K562 (cell line): ENCODE data around the gene CCDC7. TPM values are rescaled to one million over a fixed set of nuclear protein-coding genes. Genes with fewer than 3 reads are reported as not detected.

Experiments used
- ATAC-seq: fragments of 200-7000 bp; cut with Tn5 transposase; 3 replicates; pipeline ENCODE4 v1.9.1; 2020; ENCODE audit warnings: moderate library complexity
- BruUV-seq: library from RNA; stranded (reverse); fragments of 400-500 nt; replicated peaks from 2 replicates; lab custom pipeline; 2021; lab: Mats Ljungman, UMichigan
- CTCF ChIA-PET: fragments of 300-600 bp; formaldehyde crosslinking; extraction: SDS; loops from one replicate; lab custom pipeline; 2021; ENCODE audit warnings: low intra/inter-chr PET ratio; lab: Yijun Ruan, JAX
- POLR2A ChIA-PET: fragments of 300-600, 350-650 bp; sonication (Branson Sonifier 250); formaldehyde crosslinking; extraction: SDS; loops from one replicate; lab custom pipeline; 2021; ENCODE audit warnings: antibody characterized with exemption, inconsistent platforms; lab: Yijun Ruan, JAX
- DNase-seq, 4 experiments: peaks; one replicate each; pipeline versions ENCODE4 v3.0.0 to v3.0.0-alpha.2; 2011 to 2018; ENCODE audit warnings: low spot score in 3 of 4, mixed read lengths in 3 of 4; ENCODE audit errors: extremely low read depth in 1 of 4
- FAIRE-seq: peaks from 2 replicates; lab custom pipeline; 2011; peaks lifted over from hg19 to GRCh38; lab: Jason Lieb, UNC
- H2AFZ ChIP-seq: 2 replicates; pipeline ENCODE4 v1.6.0; 2011; ENCODE audit warnings: low read depth, low read length, control low read depth, inconsistent platforms
- H3K27ac ChIP-seq: fragments of 200-600 bp; 3 replicates; pipeline ENCODE4 v1.8.0; 2011; ENCODE audit warnings: low read depth, mild to moderate bottlenecking, control low read depth, inconsistent platforms, low read length, moderate library complexity, mixed read lengths; ENCODE audit errors: extremely low read depth
- H3K27me3 ChIP-seq, 2 experiments: fragments of 300-600 bp in 1 of 2; 2 replicates in 1 of 2; 3 replicates in 1 of 2; pipeline versions ENCODE4 v1.6.0 to v1.8.0; 2011; ENCODE audit warnings: inconsistent platforms in 2 of 2, low read length in 2 of 2, mild to moderate bottlenecking in 1 of 2, mixed read lengths in 1 of 2, moderate library complexity in 1 of 2; ENCODE audit not compliant: control insufficient read depth in 2 of 2, insufficient read depth in 2 of 2
- H3K36me3 ChIP-seq: fragments of 300-600 bp; 3 replicates; pipeline ENCODE4 v1.8.0; 2011; ENCODE audit warnings: mild to moderate bottlenecking, low read length, inconsistent platforms; ENCODE audit not compliant: control insufficient read depth, insufficient read depth
- H3K4me1 ChIP-seq, 2 experiments: fragments of 200-600 bp in 1 of 2; replicated peaks in 1 of 2; 2 replicates in 1 of 2; 3 replicates in 1 of 2; pipeline versions ENCODE4 v1.5.1 to v1.8.0; 2011; ENCODE audit warnings: inconsistent platforms in 2 of 2, low read length in 2 of 2, mild to moderate bottlenecking in 1 of 2, mixed read lengths in 1 of 2, moderate library complexity in 1 of 2; ENCODE audit not compliant: control insufficient read depth in 2 of 2, insufficient read depth in 2 of 2
- H3K4me2 ChIP-seq: 2 replicates; pipeline ENCODE4 v1.6.1; 2011; ENCODE audit warnings: low read length, control low read depth, inconsistent platforms, mixed read lengths; ENCODE audit not compliant: insufficient read depth
- H3K4me3 ChIP-seq: fragments of 200-600 bp; sonication (generic), shearing (Covaris generic); 2 replicates; pipeline ENCODE4 v1.5.1; 2016; ENCODE audit warnings: control low read depth, inconsistent platforms
- H3K79me2 ChIP-seq: fragments of 200-600 bp; 3 replicates; pipeline ENCODE4 v1.8.0; 2011; ENCODE audit warnings: low read length, inconsistent platforms; ENCODE audit not compliant: control insufficient read depth, insufficient read depth
- H3K9ac ChIP-seq, 2 experiments: 2 replicates each; pipeline versions ENCODE4 v1.6.0 to v1.6.1; 2011; ENCODE audit warnings: low read depth in 2 of 2, low read length in 2 of 2, control low read depth in 1 of 2, inconsistent platforms in 1 of 2, mild to moderate bottlenecking in 1 of 2, mixed read lengths in 1 of 2; ENCODE audit not compliant: insufficient read depth in 1 of 2
- H3K9me1 ChIP-seq: one replicate; pipeline ENCODE4 v1.6.0; 2011; ENCODE audit warnings: inconsistent platforms, mild to moderate bottlenecking, low read length, moderate library complexity; ENCODE audit not compliant: control insufficient read depth, insufficient read depth
- H3K9me3 ChIP-seq: replicated peaks from 2 replicates; pipeline ENCODE4 v1.5.1; 2011; ENCODE audit warnings: low read depth, low read length, inconsistent platforms; ENCODE audit not compliant: control insufficient read depth, insufficient read depth
- H4K20me1 ChIP-seq: replicated peaks from 2 replicates; pipeline ENCODE4 v1.6.1; 2011; ENCODE audit warnings: low read length, inconsistent platforms, mixed read lengths; ENCODE audit not compliant: control insufficient read depth, insufficient read depth
- CCNT2 ChIP-seq: IDR thresholded peaks from 2 replicates; pipeline ENCODE4 v1.6.1; 2011; ENCODE audit warnings: borderline replicate concordance, low read depth, mild to moderate bottlenecking, moderate library complexity, mixed read lengths, low read length; ENCODE audit not compliant: insufficient read length; ENCODE audit errors: extremely low read depth
- KDM4B ChIP-seq, 2 experiments: fragments of 450-650 bp in 1 of 2; sonication (generic) in 1 of 2; IDR thresholded peaks; 2 replicates each; pipeline ENCODE4 v1.6.1; 2016 to 2017; ENCODE audit warnings: borderline replicate concordance in 2 of 2, antibody characterized with exemption in 1 of 2, low read depth in 1 of 2, mild to moderate bottlenecking in 1 of 2
- PCBP1 ChIP-seq: fragments of 200-400 bp; formaldehyde crosslinking; IDR thresholded peaks from 2 replicates; pipeline ENCODE4 v1.6.1; 2018; ENCODE audit warnings: mild to moderate bottlenecking, low read depth, low read length; ENCODE audit not compliant: poor library complexity, severe bottlenecking
- PML ChIP-seq: IDR thresholded peaks from 2 replicates; pipeline ENCODE4 v1.6.1; 2012; ENCODE audit warnings: low read length, inconsistent platforms
- ZNF668 ChIP-seq: fragments of 250-450 bp; sonication (Bioruptor Pico); IDR thresholded peaks from 2 replicates; pipeline ENCODE4 v1.8.0; 2022; ENCODE audit warnings: mild to moderate bottlenecking, inconsistent platforms
- WGBS: fragments of 100-300 bp; shearing (Covaris generic); methylation state at CpG from one replicate; pipeline ENCODE4 v1.1.6; 2016; ENCODE audit warnings: low coverage, mixed read lengths; ENCODE audit not compliant: insufficient coverage; ENCODE audit errors: missing lambda C conversion rate; 5-methylcytosine and 5-hydroxymethylcytosine counted together
- in situ Hi-C: fragments of 300-500 bp; cut with MboI; formaldehyde crosslinking; loops from 4 replicates; pipeline ENCODE4 v1.15.0; 2018; ENCODE audit warnings: inconsistent platforms, mixed read lengths
- intact Hi-C: fragments of 100-400 bp; cut with micrococcal nuclease; formaldehyde crosslinking; loops from 2 replicates; pipeline ENCODE4 v1.14.2; 2022
- polyA plus RNA-seq, 8 experiments: library from polyadenylated mRNA; depleted of rRNA in 4 of 8; stranded (reverse) in 5 of 8; unstranded in 3 of 8; fragments of >200 nt; fragmentation: Nextera tagmentation in 2 of 8; fragmentation: Illumina TruSeq in 1 of 8; extraction: Ambion mirVana in 2 of 8; extraction: Trizol in 1 of 8; gene quantifications; 2 replicates each; pipeline versions ENCODE4 v1.2.1 to v1.2.3, GENCODE V29; 2011 to 2014; ENCODE audit warnings: inconsistent platforms in 1 of 8, missing spikeins in 1 of 8
- total RNA-seq, 7 experiments: library from RNA; depleted of rRNA in 6 of 7; stranded (reverse); fragments of >200 nt in 6 of 7; fragmentation: Illumina TruSeq in 2 of 7; extraction: Trizol in 2 of 7; gene quantifications; 2 replicates each; pipeline versions ENCODE4 v1.2.1 to v1.2.3, GENCODE V29; 2011 to 2021; ENCODE audit warnings: low replicate concordance in 1 of 7
- TF ChIP-seq, protein P1 (sequence below): fragments of 250-450 bp; sonication (Bioruptor Pico); IDR thresholded peaks from 2 replicates; pipeline ENCODE4 v1.5.0; 2022; ENCODE audit warnings: mild to moderate bottlenecking
- TF ChIP-seq, protein P2 (sequence below): fragments of 450-650 bp; IDR thresholded peaks from 2 replicates; pipeline ENCODE4 v1.6.1; 2017; ENCODE audit warnings: antibody characterized with exemption, mild to moderate bottlenecking
- TF ChIP-seq, protein P3 (sequence below): fragments of 450-650 bp; IDR thresholded peaks from 2 replicates; pipeline ENCODE4 v1.6.1; 2016

Gene CCDC7
- total and polyA plus RNA-seq, 9 of the 15 experiments (the other 6 are each of a cell fraction or from before 2014, with no cell fraction given) = 1.5 to 6.6 (median 2.7) TPM

DNA sequence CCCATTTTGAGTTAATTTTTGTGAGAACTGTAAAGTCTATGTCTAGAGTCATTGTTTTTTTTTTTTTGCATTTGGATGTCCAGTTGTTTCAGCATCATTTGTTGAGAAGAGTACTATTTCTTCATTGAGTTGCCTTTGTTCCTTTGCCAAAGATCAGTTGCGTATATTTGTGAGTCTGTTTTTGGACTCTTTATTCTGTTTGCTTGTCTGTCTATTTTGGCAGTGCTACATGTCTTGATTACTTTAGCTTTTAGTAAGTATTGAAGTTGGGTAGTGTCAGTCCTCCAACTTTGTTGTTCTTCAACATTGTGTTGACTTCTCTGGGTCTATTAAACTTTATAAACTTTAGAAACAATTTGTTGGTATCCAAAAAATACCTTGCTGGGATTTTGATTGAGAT lies 31.6 kb downstream of the CCDC7 start:
- DNase-seq = no peak
- BruUV-seq = no TSS peak
- Histone ChIP-seq H3K9me3 (no peaks in the 10 kb centered on the region), H3K79me2 (no peaks in the 10 kb centered on the region), H3K27me3 (no peaks in the 10 kb centered on the region), H3K36me3 (no peaks in the 10 kb centered on the region), H3K9ac (no peak overlapping the region), H4K20me1 (no peaks in the 10 kb centered on the region), H3K4me3 (no peak overlapping the region), H2AFZ (no peak overlapping the region), H3K4me1 (no peaks in the 10 kb centered on the region), H3K4me2 (no peak overlapping the region), H3K27ac (no peak overlapping the region), H3K9me1 (no peaks in the 10 kb centered on the region)
- no peak for ATAC-seq
- in situ Hi-C loops (no loop called here), intact Hi-C loops (no loop called here)
- POLR2A ChIA-PET = no interaction called here
- CTCF ChIA-PET = no interaction called here
- TF ChIP-seq, protein P1, sequence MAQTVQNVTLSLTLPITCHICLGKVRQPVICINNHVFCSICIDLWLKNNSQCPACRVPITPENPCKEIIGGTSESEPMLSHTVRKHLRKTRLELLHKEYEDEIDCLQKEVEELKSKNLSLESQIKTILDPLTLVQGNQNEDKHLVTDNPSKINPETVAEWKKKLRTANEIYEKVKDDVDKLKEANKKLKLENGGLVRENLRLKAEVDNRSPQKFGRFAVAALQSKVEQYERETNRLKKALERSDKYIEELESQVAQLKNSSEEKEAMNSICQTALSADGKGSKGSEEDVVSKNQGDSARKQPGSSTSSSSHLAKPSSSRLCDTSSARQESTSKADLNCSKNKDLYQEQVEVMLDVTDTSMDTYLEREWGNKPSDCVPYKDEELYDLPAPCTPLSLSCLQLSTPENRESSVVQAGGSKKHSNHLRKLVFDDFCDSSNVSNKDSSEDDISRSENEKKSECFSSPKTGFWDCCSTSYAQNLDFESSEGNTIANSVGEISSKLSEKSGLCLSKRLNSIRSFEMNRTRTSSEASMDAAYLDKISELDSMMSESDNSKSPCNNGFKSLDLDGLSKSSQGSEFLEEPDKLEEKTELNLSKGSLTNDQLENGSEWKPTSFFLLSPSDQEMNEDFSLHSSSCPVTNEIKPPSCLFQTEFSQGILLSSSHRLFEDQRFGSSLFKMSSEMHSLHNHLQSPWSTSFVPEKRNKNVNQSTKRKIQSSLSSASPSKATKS (CRISPR knock-in tag) = no peak
- no peak for TF ChIP-seq ZNF668 (CRISPR knock-in tag)
- FAIRE-seq = no peak
- 94% methylated on average over 1 of the region's 1 CpG for WGBS

DNA sequence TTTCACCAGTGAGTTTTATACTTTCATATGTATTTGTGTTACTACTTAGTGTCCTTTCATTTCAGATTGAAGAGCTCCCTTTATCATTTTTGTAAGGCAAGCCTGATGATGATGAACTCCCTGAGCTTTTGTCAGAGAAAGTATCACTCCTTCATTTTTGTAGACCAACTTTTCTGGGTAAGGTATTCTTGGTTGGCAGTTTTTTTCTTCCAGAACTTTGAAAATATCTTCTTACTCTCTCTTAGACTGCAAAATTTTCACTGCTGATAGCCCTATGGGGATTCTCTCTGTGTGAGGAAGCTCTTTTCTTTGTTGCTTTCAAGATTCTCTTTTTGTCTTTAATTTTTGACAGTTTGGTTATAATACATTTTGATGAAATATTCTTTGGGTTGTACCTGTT lies 35.7 kb downstream of the CCDC7 start:
- Histone ChIP-seq H3K9me3 (no peaks in the 10 kb centered on the region), H4K20me1 (no peaks in the 10 kb centered on the region), H3K4me2 (no peak overlapping the region), H3K9ac (no peak overlapping the region), H3K27ac (no peak overlapping the region), H3K36me3 (no peaks in the 10 kb centered on the region), H3K79me2 (no peaks in the 10 kb centered on the region), H2AFZ (no peak overlapping the region), H3K9me1 (no peaks in the 10 kb centered on the region), H3K4me1 (no peaks in the 10 kb centered on the region), H3K4me3 (no peak overlapping the region), H3K27me3 (no peaks in the 10 kb centered on the region)
- no TSS peak for BruUV-seq
- DNase-seq (no peak), FAIRE-seq (no peak), ATAC-seq (no peak)
- in situ Hi-C loops = no loop called here
- ChIA-PET POLR2A (no interaction called here), CTCF (no interaction called here)
- intact Hi-C loops = no loop called here
- TF ChIP-seq, protein P2, sequence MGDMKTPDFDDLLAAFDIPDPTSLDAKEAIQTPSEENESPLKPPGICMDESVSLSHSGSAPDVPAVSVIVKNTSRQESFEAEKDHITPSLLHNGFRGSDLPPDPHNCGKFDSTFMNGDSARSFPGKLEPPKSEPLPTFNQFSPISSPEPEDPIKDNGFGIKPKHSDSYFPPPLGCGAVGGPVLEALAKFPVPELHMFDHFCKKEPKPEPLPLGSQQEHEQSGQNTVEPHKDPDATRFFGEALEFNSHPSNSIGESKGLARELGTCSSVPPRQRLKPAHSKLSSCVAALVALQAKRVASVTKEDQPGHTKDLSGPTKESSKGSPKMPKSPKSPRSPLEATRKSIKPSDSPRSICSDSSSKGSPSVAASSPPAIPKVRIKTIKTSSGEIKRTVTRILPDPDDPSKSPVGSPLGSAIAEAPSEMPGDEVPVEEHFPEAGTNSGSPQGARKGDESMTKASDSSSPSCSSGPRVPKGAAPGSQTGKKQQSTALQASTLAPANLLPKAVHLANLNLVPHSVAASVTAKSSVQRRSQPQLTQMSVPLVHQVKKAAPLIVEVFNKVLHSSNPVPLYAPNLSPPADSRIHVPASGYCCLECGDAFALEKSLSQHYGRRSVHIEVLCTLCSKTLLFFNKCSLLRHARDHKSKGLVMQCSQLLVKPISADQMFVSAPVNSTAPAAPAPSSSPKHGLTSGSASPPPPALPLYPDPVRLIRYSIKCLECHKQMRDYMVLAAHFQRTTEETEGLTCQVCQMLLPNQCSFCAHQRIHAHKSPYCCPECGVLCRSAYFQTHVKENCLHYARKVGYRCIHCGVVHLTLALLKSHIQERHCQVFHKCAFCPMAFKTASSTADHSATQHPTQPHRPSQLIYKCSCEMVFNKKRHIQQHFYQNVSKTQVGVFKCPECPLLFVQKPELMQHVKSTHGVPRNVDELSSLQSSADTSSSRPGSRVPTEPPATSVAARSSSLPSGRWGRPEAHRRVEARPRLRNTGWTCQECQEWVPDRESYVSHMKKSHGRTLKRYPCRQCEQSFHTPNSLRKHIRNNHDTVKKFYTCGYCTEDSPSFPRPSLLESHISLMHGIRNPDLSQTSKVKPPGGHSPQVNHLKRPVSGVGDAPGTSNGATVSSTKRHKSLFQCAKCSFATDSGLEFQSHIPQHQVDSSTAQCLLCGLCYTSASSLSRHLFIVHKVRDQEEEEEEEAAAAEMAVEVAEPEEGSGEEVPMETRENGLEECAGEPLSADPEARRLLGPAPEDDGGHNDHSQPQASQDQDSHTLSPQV = no peak
- no peak for TF ChIP-seq CCNT2
- TF ChIP-seq PML = no peak
- TF ChIP-seq KDM4B (IDR thresholded peaks at IDR 0.05; ENCODE audit: borderline replicate concordance in 2 of 2, low read depth in 1 of 2) = no peak
- no peak for TF ChIP-seq PCBP1
- TF ChIP-seq, protein P3, sequence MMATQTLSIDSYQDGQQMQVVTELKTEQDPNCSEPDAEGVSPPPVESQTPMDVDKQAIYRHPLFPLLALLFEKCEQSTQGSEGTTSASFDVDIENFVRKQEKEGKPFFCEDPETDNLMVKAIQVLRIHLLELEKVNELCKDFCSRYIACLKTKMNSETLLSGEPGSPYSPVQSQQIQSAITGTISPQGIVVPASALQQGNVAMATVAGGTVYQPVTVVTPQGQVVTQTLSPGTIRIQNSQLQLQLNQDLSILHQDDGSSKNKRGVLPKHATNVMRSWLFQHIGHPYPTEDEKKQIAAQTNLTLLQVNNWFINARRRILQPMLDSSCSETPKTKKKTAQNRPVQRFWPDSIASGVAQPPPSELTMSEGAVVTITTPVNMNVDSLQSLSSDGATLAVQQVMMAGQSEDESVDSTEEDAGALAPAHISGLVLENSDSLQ = no peak
